Esophagus squamous epithelium (tissue), 4 donors: ENCODE results near the gene FBXL19.

Experiments
- POLR2A ChIP-seq, 4 donors: fragments of 450-650 bp; IDR thresholded peaks; one replicate each; pipeline ENCODE4 v1.6.1; 2017; ENCODE audit warnings: antibody characterized with exemption in 4 of 4, mild to moderate bottlenecking in 4 of 4, moderate library complexity in 3 of 4
- TF ChIP-seq, protein P1 (sequence below), 6 experiments: fragments of 450-650 bp in 4 of 6; fragments of 200-600 bp in 2 of 6; sonication (generic) in 2 of 6; IDR thresholded peaks; one replicate each; pipeline ENCODE4 v1.5.1; 2016 to 2019; ENCODE audit warnings: antibody characterized with exemption in 6 of 6, mild to moderate bottlenecking in 4 of 6, moderate library complexity in 4 of 6

DNA sequence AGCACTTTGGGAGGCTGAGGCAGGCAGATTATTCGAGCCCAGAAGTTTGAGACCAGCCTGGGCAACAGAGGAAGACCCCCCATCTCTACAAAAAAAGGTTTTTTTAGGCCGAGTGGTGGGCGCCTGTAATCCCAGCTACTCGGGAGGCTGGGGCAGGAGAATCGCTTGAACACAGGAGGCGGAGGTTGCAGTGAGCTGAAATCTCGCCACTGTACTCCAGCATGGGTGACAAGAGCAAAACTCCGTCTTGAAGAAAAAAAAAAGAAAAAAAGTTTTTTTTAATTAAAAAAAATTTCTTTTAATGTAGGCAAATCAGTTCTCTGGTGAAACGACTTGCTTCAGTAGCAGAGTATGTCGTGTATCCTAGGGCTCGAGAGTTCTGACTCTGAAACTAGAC is 72.6 kb downstream of the FBXL19 start:
- no peak for TF ChIP-seq POLR2A (IDR thresholded peaks at IDR 0.05)
- TF ChIP-seq, protein P1, sequence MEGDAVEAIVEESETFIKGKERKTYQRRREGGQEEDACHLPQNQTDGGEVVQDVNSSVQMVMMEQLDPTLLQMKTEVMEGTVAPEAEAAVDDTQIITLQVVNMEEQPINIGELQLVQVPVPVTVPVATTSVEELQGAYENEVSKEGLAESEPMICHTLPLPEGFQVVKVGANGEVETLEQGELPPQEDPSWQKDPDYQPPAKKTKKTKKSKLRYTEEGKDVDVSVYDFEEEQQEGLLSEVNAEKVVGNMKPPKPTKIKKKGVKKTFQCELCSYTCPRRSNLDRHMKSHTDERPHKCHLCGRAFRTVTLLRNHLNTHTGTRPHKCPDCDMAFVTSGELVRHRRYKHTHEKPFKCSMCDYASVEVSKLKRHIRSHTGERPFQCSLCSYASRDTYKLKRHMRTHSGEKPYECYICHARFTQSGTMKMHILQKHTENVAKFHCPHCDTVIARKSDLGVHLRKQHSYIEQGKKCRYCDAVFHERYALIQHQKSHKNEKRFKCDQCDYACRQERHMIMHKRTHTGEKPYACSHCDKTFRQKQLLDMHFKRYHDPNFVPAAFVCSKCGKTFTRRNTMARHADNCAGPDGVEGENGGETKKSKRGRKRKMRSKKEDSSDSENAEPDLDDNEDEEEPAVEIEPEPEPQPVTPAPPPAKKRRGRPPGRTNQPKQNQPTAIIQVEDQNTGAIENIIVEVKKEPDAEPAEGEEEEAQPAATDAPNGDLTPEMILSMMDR (IDR thresholded peaks at IDR 0.05) = no peak
